GM21423 (cell line): ENCODE measurements around the gene PTOV1.
A peak's percentile ranks its signal among the peaks of the same experiment; 100 is the strongest.

Source experiments
- ATAC-seq: cut with Tn5 transposase; IDR thresholded peaks from one replicate; pipeline ENCODE4 v1.9.1; 2021; ENCODE audit warnings: mild to moderate bottlenecking, moderate library complexity; ENCODE audit not compliant: unreplicated experiment

PTOV1 gene

DNA sequence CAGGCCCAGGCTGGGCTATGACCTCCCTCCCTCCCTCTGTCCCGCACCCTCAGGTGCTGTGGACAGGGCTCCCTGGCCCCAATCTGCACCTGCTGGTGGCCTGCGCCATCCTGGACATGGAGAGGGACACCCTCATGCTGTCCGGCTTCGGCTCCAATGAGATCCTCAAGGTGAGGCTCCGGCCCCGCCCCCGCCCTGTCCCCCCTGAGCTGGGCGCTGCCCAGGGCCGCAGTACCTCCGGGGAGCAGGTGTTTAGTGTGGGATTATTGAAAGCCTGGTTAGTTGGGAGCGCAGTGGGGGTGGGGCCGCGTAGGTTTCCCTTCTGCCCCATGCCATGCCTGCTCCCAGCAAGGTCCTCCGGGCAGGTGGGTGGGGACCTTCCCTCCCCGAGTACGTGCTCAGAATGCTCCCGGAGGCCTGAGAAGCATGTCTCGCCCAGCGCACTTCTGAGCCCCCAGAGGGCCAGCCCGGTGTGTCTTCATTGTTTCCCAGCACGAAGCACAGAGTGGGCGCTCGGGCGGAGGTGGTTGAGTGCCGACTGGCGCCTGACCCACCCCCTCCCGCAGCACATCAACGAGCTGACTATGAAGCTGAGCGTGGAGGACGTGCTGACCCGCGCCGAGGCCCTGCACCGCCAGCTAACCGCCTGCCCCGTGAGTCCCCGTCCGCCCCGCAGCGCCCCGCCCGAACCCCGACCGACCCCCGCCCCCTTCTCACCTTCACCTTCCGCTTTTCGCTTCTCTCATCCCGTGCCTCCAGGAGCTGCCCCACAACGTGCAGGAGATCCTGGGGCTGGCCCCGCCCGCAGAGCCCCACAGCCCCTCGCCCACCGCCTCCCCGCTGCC, 36.9 kb downstream of the PTOV1 start:
- no peak for ATAC-seq

DNA sequence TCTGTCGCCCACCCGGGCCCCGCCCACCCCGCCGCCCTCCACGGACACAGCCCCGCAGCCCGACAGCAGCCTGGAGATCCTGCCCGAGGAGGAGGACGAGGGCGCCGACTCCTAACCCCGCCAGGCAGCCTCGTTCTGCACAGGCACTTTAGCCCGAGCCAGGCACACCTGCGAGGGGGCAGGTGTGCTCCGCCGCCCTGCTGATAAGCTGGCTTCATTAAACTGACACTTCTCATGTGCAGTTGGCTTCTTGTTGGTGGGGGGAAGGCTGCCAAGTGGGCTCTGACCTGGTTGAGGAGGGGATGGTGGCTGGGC, 37.5 kb downstream of the PTOV1 start:
- no peak for ATAC-seq

DNA sequence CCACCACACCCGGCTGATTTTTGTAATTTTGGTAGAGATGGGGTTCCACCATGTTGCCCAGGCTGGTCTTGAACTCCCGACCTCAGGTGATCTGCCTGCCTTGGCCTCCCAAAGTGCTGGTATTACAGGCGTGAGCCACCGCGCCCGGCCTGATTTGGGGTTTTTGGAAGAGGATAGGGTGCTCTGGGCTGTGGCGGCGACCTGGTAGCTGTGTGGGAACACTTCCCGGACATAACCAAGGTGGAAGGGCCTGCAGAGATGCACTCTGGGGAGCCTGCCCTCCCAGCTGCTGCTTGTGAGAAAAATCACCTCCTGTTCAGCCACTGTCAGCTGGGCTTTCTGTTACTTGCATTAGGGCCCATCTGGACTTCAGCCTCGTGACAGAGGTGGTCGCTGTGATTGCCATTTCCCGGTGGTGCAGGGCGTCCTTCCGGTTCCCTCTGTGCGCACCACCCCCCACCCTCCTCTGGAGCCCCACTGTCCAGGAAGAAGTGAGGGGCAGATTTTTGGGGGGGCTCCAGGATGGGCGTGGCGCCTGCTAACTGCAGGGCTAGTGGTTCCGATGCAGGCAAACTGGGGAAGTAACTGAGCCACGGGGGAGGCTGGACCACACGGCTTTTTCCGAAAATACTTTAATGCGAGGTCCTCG, 38.2 kb downstream of the PTOV1 start:
- ATAC-seq = no peak

DNA sequence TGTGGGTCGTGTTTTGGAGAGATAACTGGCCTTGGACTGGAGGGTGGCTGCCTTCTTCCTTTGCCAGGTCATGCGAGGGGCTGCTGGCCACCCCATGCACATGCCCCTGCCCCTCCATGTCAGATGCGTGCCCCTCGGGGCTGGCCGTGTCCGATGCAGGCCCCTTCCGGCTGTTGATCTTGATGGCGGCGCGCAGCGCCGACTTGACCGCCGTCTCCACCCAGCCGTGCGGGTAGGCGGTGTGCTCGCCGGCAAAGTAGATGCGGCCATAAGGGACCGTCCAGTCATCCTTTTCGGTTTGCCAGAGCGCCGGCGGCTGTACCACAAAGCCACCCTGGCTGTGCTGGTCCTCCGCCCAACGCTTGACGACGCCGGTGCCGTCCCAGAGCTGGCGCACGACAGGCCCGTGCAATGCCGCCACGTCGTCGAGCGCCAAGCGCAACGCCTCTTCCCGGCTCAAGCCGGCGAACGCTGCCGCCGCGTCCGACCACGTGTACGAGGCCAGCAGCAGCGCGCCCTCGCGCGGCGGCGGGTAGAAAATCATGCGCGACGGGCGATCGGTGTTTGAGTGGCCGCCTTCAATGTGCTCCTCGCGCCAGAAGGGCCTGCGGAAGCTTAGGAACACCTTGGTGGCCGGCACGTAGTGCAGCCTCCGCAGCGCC, 38.9 kb downstream of the PTOV1 start:
- ATAC-seq = no peak

DNA sequence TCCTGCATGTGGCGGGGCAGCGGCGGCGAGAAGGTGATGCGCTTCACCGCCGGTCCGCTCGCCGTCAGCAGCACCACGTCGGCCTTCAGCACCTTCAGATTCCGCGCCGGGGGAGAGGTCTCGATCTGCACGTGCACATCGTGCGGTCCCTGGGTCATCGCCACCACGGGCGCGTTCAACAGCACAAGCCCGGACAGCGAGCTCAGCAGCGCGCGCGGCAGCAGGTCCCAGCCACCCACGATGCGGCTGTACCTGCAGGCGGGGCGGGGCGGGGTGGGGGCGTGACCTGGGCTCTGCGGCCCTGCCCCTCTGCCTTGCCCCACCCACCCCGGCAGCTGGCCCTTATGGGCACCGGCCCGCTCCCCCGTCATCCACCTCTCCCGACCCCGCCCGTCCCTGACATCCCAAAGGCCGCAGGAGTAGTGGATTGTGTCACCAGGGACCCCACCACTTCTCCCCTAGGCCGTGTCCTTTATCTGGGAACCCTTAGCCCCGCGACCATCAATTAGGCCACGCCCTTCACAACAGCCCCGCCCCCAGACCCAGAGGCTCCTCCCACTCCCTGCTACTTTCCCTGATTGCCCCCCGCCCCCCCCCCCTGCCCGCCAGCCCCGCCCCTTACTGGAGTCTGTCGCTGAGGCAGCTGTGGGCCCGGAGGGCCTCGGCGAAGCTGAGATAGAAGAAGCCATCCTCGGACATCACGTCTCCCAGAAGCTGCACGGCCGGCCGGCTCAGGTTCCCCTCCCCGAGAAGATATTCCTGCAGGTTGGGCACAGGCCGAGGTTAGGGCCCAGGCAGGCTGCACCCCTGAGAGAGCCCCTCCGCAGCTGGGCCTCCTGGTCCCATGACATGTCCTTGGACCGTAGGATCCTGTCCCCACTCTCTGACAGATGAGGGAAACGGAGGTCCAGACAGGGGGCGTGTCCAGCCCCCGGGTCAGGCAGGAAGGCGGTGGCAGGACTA, 39.7 kb downstream of the PTOV1 start:
- ATAC-seq = no peak

DNA sequence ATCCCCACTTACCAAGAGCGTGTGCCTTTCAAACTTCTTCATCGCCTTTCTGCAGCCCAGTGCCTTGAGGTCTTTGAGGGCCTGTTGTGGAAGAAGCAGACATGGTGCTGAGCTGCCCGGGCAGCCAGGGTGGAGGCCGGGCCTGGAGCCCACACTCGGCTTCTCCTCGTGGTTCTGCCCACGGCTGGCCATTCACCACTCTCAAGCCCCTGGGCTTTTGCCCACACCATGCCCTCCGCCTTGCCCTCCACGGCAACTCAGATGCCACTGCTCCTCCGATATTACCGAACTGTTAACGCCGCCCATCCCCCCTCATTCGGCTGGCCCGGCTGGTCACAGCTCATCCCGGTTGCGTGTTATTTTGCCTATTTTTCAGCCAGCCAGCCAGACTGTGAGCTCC, 40.4 kb downstream of the PTOV1 start:
- no peak for ATAC-seq

DNA sequence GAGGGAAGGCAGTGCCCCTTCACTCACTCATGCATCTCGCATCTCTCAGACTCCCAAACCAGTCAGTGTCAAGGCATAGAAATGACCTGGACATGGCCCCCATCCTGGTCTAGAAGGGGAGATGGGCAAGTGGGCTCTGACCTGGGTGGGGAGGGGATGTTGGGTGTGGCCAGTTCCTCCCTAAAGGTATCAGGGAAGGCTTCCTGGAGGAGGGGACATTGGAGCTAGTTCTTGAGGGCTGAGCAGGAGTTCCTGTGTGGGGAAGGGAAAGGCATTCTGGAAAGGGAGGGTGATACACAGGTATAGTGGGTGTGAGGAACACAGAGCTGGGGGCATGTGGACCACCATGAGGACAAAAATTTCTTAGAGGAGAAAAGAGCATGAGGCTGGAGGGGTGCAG, 41.8 kb downstream of the PTOV1 start:
- ATAC-seq = no peak

DNA sequence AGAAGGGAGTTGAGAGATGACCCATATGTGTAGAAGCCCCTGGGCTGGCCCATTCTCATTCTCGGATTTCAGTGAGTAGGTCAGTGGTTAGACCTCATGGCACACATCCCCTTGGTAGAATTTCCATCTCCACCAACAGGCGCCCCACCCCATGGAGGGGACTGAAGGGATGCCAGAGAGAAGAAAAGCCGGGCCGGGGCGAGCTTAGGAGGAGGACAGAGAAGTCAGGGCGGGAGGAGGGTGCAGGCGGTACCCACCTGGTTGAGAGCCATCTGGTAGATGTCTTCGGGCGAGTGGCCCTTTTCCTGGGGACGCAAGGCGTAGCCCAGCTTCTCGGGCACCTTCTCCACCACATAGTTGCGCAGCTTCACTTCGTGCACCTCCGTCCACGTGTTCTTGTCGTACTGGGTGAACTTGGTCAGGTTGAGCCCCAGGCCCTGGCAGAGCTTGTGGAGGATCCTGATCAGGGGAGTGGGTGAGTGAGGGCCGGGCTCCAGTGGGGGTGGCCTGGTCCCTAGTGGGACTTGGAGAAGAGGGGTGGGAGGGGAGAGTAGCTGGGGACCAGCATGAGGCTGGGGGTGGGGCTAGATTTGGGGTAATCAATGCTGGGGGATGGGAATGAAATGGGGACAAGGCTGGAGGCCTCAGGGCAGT, 43.2 kb downstream of the PTOV1 start:
- ATAC-seq = no peak

DNA sequence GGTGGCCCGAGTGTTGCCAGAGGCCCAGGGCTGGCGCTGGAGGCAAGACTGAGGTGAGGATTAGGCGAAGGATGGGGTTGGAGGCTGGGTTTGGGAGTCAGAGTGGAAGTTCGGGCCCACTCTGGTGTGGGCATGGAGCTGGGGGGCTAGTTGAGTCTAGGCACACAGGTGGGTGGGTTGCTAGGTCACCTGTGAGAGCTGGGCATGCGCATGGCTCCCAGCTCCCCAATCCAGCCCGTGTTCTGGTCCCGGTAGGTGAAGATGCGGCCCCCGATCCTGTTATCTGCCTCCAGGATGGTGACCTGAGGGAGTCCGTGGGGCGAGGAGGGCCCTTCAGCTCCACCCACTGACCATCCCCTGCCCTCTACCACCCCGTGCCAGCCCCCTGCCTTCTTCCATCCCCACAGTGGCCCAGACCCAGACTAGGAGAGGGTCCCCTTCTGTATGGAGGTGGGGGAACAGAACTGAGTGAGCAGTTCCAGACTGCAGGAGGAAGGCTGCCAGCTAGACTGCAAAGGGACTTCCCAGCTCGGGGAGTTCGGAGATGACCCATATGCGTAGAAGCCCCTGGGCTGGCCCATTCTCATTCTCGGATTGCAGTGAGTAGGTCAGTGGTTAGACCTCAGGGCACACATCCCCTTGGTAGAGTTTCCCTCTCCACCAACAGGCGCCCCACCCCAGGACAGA, 44.1 kb downstream of the PTOV1 start:
- ATAC-seq = no peak

DNA sequence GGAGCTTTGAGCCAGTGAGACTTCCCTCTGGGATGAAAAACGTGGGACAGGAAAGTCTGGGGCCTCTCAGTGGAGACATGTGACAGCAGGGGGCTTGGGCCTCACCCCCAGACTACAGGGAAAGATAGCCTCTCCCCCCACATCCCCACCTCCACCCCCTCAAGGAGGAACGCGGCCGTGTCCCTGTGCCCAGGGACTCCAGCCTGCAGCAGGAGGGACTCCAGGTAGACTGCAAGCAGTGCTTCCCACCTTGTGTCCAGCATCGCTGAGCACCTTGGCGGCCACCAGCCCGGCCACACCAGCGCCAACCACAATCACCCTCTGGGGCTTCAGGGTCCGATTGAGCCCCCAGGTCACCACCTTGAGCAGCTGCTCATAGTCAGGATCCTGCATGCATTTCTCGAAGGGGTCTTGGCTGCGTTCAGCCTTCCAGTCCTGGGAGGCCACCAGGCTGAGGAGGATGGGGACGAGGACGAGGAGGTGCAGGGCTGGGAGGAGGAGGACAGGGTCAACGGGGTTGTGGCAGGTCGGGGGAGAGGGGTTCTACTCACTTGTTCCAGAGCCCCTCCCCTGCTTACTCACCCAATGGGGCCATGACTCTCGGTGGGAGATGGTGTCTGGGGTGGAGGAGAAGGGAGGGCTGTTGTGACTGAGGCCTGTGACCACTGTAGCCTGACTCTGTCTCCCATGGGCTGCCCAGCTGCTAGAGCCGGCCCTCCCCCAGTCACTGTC, 44.8 kb downstream of the PTOV1 start:
- ATAC-seq = no peak

DNA sequence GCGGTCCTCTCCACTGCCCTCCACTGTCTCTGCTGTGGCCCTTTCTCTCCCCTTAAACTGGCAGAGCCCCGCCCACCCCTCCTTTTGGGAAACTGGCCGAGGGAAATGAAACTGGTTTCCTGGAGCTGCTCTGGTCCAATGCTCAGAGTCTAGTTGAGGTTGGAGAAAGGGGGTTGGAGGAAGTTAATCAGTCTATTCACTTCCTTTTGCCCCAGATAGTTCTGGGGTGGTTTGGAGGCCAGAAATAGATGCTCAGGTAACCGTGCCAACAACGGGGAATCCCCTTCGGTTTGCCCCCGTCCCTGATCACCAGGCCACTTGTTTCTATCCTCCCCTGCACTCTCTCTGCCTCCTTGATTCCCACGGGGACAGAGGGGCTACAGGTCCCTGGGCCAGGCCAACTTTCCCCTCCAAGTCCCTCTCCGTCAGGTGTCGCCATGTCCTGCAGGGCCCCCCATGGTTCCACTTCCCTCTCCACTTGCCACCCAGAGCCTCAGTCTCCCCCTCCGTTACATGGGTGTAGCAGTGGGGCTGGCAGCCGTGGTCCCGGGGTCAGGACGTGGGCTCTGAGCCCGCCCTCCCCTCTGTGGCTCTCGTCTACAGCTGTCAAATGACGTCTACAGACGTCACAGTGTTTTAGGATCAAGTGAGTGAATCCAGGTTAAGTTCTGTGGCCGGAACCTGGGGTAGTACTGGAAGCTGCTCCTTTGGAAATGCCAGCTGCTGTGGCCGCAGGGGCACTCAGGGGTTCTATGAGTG, 46.1 kb downstream of the PTOV1 start, which contains the start of gene IL4I1:
TSS of gene IL4I1 (minus strand) at position 25 of the 759 bp plus-strand sequence. CDS start 727 bp downstream, outside the sequence.
- peak; percentile 48 for ATAC-seq

DNA sequence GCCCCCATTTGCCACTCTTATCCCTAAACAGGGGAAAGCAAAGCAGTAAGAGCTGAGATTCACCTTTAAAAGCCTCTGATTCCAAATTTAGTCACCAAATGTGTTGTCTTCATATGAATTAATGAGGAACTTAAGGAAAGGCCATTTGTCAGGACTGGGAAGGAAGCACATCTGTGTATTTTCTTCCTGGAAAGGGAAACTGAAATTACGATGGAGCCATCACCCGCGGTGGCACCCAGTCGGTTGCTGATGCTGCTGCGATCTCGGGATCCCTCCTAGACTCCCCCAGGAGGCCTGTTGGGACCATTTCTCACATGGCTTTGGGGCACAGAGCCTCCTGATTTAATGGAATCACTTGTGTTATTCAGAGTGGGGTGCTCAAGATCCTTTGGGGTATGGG, 53.2 kb downstream of the PTOV1 start:
- no peak for ATAC-seq

DNA sequence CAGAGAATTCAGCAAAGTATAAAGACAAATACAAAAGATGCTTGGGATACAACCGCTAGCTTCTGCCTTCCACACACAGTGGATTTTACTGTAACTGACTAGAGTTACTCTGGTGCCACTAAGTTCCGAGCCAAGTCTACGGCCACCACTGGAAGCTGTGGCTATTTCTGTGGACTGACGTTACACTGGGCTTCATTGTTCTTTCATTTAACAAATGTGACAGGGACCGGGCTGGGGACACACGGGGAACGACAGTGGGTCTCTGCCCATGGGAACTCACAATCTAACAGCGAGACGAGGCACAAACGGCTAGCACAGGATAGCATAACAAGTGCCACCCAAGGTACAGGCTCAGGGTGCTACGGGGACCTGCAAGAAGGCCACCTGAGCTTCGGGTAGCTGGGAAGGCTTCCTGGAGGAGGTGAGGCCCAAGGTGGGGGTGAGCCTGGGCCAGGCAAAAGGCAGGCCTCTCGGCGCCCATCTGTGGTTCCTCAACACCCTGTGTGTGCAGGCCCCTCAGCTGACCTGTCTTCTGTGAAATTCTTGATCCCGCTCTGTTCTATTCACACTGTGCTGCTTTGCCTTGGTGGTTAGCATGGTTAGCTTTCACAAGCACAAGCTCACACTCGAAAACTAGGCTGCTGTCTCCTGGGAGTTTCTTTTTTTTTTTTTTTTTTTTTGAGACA, 56.1 kb downstream of the PTOV1 start:
- ATAC-seq = no peak

DNA sequence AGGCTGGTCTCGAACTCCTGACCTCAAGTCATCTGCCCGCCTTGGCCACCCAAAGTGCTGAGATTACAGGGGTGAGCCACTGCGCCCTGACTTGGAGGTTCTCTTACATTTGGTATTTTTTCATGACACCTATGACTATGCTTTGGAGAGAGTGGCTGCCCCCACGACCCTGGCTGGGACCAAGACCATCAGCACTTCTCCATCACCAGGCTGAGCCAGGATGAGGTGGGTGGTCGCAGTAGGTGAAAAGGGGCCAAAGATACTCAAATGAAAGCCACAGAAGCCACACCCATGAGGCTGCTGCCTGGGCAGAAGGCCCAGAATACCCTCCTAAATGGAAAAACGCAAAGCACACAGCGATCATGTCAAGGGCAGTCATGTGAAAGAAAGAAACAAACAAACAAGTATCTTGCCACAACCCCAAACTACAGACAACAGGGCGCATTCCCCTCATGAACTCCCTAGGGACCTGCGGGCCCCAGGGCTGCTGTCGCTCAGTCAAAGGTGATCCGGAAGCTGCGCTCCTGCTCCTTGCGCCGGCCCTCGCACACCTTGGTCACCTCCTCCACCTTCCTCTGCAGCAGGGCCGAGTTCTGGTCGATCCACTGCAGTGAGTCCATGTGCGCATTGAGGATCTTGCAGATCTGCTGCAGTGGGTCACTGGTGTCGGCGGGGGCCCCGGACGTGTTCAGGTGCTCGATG, 56.9 kb downstream of the PTOV1 start:
- ATAC-seq = no peak

DNA sequence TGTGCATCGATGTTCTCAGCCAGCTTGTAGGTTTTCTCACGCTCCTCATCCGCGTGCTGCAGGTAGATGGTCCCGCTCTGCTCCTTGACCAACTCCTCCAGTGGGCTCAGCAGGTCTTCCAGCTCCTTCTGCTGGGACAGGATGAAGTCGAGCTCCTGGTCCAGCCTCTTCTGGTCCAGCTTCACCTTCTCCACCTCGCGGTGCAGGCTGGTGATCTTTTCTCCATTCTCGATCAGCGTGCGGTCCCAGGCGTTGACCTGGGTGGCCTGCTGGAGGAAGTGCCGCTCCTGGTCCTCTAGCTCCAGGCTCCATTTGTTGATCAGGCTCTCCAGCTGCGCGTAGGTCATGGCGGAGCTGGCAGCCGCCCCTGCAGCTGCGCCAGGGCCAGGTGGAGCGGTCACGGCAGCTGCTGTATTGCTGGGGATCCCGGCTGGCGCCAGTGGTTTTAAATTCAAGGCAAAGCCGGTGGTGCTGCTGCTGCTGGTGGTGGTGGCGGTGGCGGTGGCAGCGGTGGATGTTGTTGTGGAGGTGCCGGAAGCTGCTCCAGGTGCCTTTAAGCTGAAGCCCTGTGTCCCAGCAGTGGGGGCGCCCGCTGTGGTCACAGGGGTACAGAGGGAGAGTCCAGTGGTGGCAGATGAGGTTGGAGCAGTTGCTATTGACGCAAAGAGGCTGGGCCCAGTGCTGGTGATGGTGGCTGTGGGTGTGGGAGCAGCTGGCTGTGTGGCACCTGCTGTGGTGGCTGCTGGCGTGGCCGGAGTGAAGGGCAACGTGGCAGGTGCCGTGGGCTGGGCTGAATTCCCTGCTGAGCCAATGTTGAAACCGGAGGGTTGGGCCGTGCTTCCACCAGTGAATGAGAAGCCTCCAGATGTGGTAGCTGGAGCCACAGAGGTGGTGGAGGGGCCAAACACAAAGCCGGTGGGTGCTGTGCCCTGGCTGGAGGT, 57.8 kb downstream of the PTOV1 start:
- no peak for ATAC-seq

DNA sequence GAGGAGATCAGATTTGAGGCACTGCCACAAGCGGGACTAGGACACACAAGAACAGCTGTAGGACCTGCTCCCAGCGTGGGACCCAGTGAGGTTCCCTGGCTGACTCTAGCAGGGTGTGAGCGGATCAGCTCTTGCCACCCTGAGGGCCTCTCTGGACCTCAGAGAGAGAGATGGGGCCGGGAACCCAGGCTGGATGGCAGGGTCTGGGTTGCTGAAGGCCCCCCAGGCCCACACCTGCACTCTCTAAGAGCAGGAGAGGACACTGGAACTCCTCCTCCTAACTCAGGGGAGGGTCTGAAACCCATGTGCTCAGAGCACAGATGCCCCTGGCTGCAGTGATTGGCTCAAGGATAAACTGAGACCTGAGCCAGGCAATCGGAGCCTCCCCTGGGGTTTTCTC, 59.2 kb downstream of the PTOV1 start:
- ATAC-seq = no peak
